Measurements from ENCODE around the gene FCN3. TPM values are rescaled to one million over a fixed set of nuclear protein-coding genes. Genes with fewer than 3 reads are reported as not detected.

Gene FCN3
- total and polyA plus RNA-seq, 2 donors (not counting 3 experiments of a cell fraction or from before 2014, with no cell fraction given): 0.15 TPM; not detected in 1

GRCh38 chr1:27409669-27410068 lies 35.0 kb upstream of the FCN3 start:
- dilution Hi-C loops (cut with MboI; ENCODE audit: extremely low pct_ligation_motif_present, low sequenced_read_pairs): loop anchor here (25.0 kb wide), 1 partner anchor 178 kb away; no protein-coding TSS in a partner anchor
- Histone ChIP-seq H2AFZ (ENCODE audit: low read depth, low read length) (no peak overlapping the region), H3K9ac (replicated peaks; ENCODE audit: extremely low read depth, insufficient read depth, low read length) (no peak overlapping the region), H3K9me3 (replicated peaks; ENCODE audit: control insufficient read depth, insufficient read depth, low read length) (no peaks in the 10 kb centered on the region), H3K27me3 (ENCODE audit: control insufficient read depth in 2 of 2, insufficient read depth in 2 of 2, low read length in 2 of 2) (no peaks in the 10 kb centered on the region), H4K20me1 (replicated peaks; ENCODE audit: control insufficient read depth, extremely low read depth, insufficient read depth, low read length) (no peaks in the 10 kb centered on the region), H3K79me2 (ENCODE audit: control insufficient read depth, insufficient read depth, low read length) (no peaks in the 10 kb centered on the region), H3K36me3 (ENCODE audit: control insufficient read depth in 2 of 2, extremely low read depth in 1 of 2, insufficient read depth in 2 of 2, low read length in 2 of 2) (peaks cover 46 to 65% of the 10 kb centered on the region in 2 experiments), H3K27ac (ENCODE audit: insufficient read depth, low read depth, low read length) (no peak overlapping the region), H3K4me1 (ENCODE audit: control insufficient read depth, extremely low read depth, insufficient read depth, low read length) (no peaks in the 10 kb centered on the region), H3K4me3 (replicated peaks in 1 of 3; ENCODE audit: insufficient read depth in 1 of 3, low read depth in 1 of 3, low read length in 3 of 3) (no peak overlapping the region), H3K4me2 (ENCODE audit: insufficient read depth, low read length) (no peak overlapping the region), H3K9me1 (replicated peaks; ENCODE audit: control insufficient read depth, extremely low read depth, insufficient read depth, low read length) (no peaks in the 10 kb centered on the region)
- no TSS peak for BruUV-seq (replicated peaks)
- intact Hi-C loops (cut with micrococcal nuclease): no loop called here
- POLR2A ChIA-PET: no interaction called here
- DNase-seq (ENCODE audit: low read depth, low spot score) (no peak), FAIRE-seq (no peak)
- no peak for TF ChIP-seq FOS (IDR thresholded peaks at IDR 0.05; ENCODE audit: borderline replicate concordance, insufficient read depth, low read length)
- CTCF ChIA-PET: interaction anchor here (1.0 to 1.5 kb wide), 3 partner anchors 9 to 18 kb away, joined by 3 to 4 read pairs (median 3); no protein-coding TSS in a partner anchor

- DNase-seq (ENCODE audit: low read depth, low spot score) (no peak), FAIRE-seq (no peak)
- no TSS peak for BruUV-seq (replicated peaks)
- Histone ChIP-seq H3K36me3 (ENCODE audit: control insufficient read depth in 2 of 2, extremely low read depth in 1 of 2, insufficient read depth in 2 of 2, low read length in 2 of 2) (peaks cover 31 to 53% of the 10 kb centered on the region in 2 experiments), H3K79me2 (ENCODE audit: control insufficient read depth, insufficient read depth, low read length) (no peaks in the 10 kb centered on the region), H3K9me1 (replicated peaks; ENCODE audit: control insufficient read depth, extremely low read depth, insufficient read depth, low read length) (no peaks in the 10 kb centered on the region), H3K27me3 (ENCODE audit: control insufficient read depth in 2 of 2, insufficient read depth in 2 of 2, low read length in 2 of 2) (no peaks in the 10 kb centered on the region), H3K9me3 (replicated peaks; ENCODE audit: control insufficient read depth, insufficient read depth, low read length) (no peaks in the 10 kb centered on the region), H3K4me1 (ENCODE audit: control insufficient read depth, extremely low read depth, insufficient read depth, low read length) (no peaks in the 10 kb centered on the region), H3K9ac (replicated peaks; ENCODE audit: extremely low read depth, insufficient read depth, low read length) (no peak overlapping the region), H3K4me3 (replicated peaks in 1 of 3; ENCODE audit: insufficient read depth in 1 of 3, low read depth in 1 of 3, low read length in 3 of 3) (no peak overlapping the region), H3K27ac (ENCODE audit: insufficient read depth, low read depth, low read length) (no peak overlapping the region), H3K4me2 (ENCODE audit: insufficient read depth, low read length) (no peak overlapping the region), H2AFZ (ENCODE audit: low read depth, low read length) (no peak overlapping the region), H4K20me1 (replicated peaks; ENCODE audit: control insufficient read depth, extremely low read depth, insufficient read depth, low read length) (no peaks in the 10 kb centered on the region)
- ChIA-PET POLR2A (no interaction called here), CTCF (interaction anchor here (1.0 kb wide), 1 partner anchor 9 kb away, joined by 3 read pairs; no protein-coding TSS in a partner anchor)
- TF ChIP-seq, protein P1, sequence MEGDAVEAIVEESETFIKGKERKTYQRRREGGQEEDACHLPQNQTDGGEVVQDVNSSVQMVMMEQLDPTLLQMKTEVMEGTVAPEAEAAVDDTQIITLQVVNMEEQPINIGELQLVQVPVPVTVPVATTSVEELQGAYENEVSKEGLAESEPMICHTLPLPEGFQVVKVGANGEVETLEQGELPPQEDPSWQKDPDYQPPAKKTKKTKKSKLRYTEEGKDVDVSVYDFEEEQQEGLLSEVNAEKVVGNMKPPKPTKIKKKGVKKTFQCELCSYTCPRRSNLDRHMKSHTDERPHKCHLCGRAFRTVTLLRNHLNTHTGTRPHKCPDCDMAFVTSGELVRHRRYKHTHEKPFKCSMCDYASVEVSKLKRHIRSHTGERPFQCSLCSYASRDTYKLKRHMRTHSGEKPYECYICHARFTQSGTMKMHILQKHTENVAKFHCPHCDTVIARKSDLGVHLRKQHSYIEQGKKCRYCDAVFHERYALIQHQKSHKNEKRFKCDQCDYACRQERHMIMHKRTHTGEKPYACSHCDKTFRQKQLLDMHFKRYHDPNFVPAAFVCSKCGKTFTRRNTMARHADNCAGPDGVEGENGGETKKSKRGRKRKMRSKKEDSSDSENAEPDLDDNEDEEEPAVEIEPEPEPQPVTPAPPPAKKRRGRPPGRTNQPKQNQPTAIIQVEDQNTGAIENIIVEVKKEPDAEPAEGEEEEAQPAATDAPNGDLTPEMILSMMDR (IDR thresholded peaks at IDR 0.05; ENCODE audit: extremely low read depth in 1 of 2, insufficient read depth in 1 of 2, low read depth in 1 of 2, low read length in 2 of 2): no peak
- TF ChIP-seq FOS (IDR thresholded peaks at IDR 0.05; ENCODE audit: borderline replicate concordance, insufficient read depth, low read length): no peak
- TF ChIP-seq POLR2AphosphoS5 (IDR thresholded peaks at IDR 0.05; ENCODE audit: insufficient read depth, low read depth, low read length): no peak
- no peak for TF ChIP-seq POLR2A (IDR thresholded peaks at IDR 0.05; ENCODE audit: low read depth, low read length)
- TF ChIP-seq MAX (IDR thresholded peaks at IDR 0.05; ENCODE audit: insufficient read depth, insufficient read length): no peak
- no peak for TF ChIP-seq EZH2 (IDR thresholded peaks at IDR 0.05; ENCODE audit: borderline replicate concordance, low read depth, low read length, severe bottlenecking)
- TF ChIP-seq JUN (IDR thresholded peaks at IDR 0.05; ENCODE audit: borderline replicate concordance, insufficient read depth, insufficient read length, low read depth): no peak
- no peak for TF ChIP-seq MYC (IDR thresholded peaks at IDR 0.05; ENCODE audit: low read depth, low read length)
- no peak for TF ChIP-seq GATA2 (IDR thresholded peaks at IDR 0.05; ENCODE audit: insufficient read depth, insufficient read length, low read depth, low read length)
- intact Hi-C loops (cut with micrococcal nuclease): no loop called here
- dilution Hi-C loops (cut with MboI; ENCODE audit: extremely low pct_ligation_motif_present, low sequenced_read_pairs): loop anchor here (25.0 kb wide), 1 partner anchor 179 kb away; no protein-coding TSS in a partner anchor
These were observed 33.5 kb upstream of the FCN3 start for GRCh38 chr1:27408151-27408550.
